Measurements from ENCODE around the gene HTR3A. TPM values are rescaled to one million over a fixed set of nuclear protein-coding genes. Genes with fewer than 3 reads are reported as not detected.
"Not testable (repeated sequence)": the region's sequence is repeated elsewhere in the genome, so short reads cannot be mapped to it uniquely, and the experiment has no call there.

The HTR3A gene
- total RNA-seq = not detected
- polyA plus RNA-seq = not detected

DNA sequence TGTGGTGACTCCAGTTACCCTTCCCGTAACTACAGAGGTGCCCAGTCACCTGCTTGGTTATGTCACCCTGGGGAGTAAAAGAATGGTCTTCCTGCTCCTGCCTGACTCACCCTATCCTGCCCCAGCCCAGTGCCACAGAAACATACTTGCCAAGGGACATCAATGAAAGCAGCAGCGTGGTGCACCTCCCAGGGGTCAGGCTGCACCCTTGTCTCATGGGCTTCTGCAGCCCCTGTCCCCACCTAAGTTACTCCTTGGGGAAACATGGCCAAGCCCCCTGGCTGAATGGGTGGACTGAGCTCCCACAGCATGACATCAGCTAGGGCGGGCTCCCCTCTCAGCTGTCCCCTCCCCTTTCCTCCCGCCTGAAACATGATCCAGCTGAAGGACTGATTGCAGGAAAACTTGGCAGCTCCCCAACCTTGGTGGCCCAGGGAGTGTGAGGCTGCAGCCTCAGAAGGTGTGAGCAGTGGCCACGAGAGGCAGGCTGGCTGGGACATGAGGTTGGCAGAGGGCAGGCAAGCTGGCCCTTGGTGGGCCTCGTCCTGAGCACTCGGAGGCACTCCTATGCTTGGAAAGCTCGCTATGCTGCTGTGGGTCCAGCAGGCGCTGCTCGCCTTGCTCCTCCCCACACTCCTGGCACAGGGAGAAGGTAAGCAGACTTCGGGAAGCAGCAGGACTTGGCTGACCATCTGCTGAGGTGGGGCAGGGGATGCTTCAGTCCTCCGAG, at the start of gene HTR3A:
Gene HTR3A, plus strand, starts transcription at position 368 of the 730 bp plus-strand sequence. Its CDS starts 218 bp downstream, at position 586.
- H3K4me1 Mint-ChIP-seq = no peaks in the 10 kb centered on the region
- CTCF ChIA-PET = interaction anchor here (1.0 to 1.9 kb wide), 3 partner anchors 9 to 287 kb away, joined by 4 to 5 read pairs (median 4); no protein-coding TSS in a partner anchor
- Histone ChIP-seq H3K4me1 (ENCODE audit: insufficient read depth, low read length) (no peaks in the 10 kb centered on the region), H3K36me3 (ENCODE audit: insufficient read depth, low read length) (no peaks in the 10 kb centered on the region), H3K9me3 (ENCODE audit: low read length) (no peaks in the 10 kb centered on the region), H3K4me3 (ENCODE audit: low read length) (no peak within 1 kb of the TSS), H3K27me3 (ENCODE audit: insufficient read depth, low read length, poor library complexity, severe bottlenecking) (no peaks in the 10 kb centered on the region), H3K27ac (ENCODE audit: low read depth, low read length) (no peak within 1 kb of the TSS)
- peak within 1 kb of the TSS in 1 of 8 donors; percentile 42 for H3K27ac Mint-ChIP-seq
- DNase-seq = no peak
- H3K4me3 Mint-ChIP-seq = no peak within 1 kb of the TSS
- H3K27me3 Mint-ChIP-seq = peaks cover 9 to 24% of the 10 kb centered on the region in 2 donors
- H3K9me3 Mint-ChIP-seq = no peaks in the 10 kb centered on the region
- POLR2A ChIA-PET = no interaction called here
- peaks cover 0 to 2% (median 0%) of the 10 kb centered on the region in 3 donors for H3K36me3 Mint-ChIP-seq

DNA sequence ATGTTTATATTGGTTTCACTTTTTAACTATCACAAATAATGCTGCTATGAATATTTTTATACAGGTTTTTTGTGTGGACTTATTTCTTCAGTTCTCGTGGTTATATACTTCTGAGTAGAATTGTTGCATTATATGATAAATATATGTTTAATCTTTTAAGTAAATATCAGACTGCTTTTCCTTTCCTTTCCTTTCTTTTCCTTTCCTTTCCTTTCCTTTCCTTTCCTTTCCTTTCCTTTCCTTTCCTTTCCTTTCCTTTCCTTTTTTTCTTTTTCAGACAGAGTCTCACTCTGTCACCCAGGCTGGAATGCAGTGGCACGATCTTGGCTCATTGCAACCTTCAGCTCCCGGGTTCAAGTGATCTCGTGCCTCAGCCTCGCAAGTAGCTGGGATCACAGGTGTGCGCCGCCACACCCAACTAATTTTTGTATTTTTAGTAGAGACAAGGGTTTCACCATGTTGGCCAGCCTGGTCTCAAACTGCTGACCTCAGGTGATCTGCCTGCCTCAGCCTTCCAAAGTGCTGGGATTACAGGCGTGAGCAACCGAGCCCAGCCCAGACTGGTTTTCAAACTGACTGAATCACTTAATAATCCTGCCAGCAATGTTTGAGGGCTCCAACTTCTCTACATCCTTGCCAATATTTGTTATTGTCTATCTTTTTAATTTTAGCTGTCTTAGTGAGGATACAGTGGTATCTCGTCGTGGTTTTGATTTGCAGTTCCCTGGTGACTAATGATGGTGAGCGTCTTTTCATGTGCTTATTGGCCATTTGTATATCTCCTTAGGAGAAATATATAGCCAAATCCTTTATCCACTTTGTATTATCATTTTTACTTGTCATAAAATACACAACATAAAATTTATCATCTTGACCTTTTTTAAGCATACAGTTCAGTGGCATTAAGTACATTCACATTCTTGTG, 48.4 kb upstream of the HTR3A start:
- Histone ChIP-seq H3K27ac (ENCODE audit: low read depth, low read length) (no peak overlapping the region), H3K4me3 (ENCODE audit: low read length) (no peak overlapping the region), H3K27me3 (ENCODE audit: insufficient read depth, low read length, poor library complexity, severe bottlenecking) (no peaks in the 10 kb centered on the region), H3K9me3 (ENCODE audit: low read length) (no peaks in the 10 kb centered on the region), H3K4me1 (ENCODE audit: insufficient read depth, low read length) (no peaks in the 10 kb centered on the region), H3K36me3 (ENCODE audit: insufficient read depth, low read length) (no peaks in the 10 kb centered on the region)
- no peaks in the 10 kb centered on the region for H3K9me3 Mint-ChIP-seq
- no peak overlapping the region for H3K27ac Mint-ChIP-seq
- CTCF ChIA-PET = no interaction called here
- H3K27me3 Mint-ChIP-seq = peaks cover 18 to 28% of the 10 kb centered on the region in 2 donors
- no peak overlapping the region for H3K4me3 Mint-ChIP-seq
- no peaks in the 10 kb centered on the region for H3K36me3 Mint-ChIP-seq
- DNase-seq = no peak
- POLR2A ChIA-PET = no interaction called here
- H3K4me1 Mint-ChIP-seq = no peaks in the 10 kb centered on the region

DNA sequence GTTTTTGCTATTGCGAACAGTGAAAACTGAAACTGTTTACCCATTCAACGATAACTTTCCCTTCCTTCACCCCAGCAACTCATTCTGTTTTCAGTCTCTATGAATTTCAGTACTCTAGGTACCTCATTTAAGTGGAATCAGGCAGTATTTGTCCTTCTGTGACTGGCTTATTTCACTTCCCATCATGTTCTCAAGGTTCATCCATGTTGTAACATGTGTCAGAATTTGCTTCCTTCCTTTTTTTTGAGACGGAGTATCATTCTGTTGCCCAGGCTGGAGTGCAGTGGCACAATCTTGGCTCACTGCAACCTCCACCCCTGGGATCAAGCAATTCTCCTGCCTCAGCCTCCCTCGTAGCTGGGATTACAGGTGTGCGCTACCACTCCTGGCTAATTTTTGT, 46.6 kb upstream of the HTR3A start:
- Histone ChIP-seq H3K27me3 (ENCODE audit: insufficient read depth, low read length, poor library complexity, severe bottlenecking) (no peaks in the 10 kb centered on the region), H3K9me3 (ENCODE audit: low read length) (no peaks in the 10 kb centered on the region), H3K36me3 (ENCODE audit: insufficient read depth, low read length) (no peaks in the 10 kb centered on the region), H3K4me1 (ENCODE audit: insufficient read depth, low read length) (no peaks in the 10 kb centered on the region), H3K4me3 (ENCODE audit: low read length) (no peak overlapping the region), H3K27ac (ENCODE audit: low read depth, low read length) (no peak overlapping the region)
- no peaks in the 10 kb centered on the region for H3K9me3 Mint-ChIP-seq
- H3K27me3 Mint-ChIP-seq = peaks cover 20 to 32% of the 10 kb centered on the region in 2 donors
- H3K4me1 Mint-ChIP-seq = no peaks in the 10 kb centered on the region
- H3K36me3 Mint-ChIP-seq = no peaks in the 10 kb centered on the region
- no peak overlapping the region for H3K27ac Mint-ChIP-seq
- ChIA-PET CTCF (no interaction called here), POLR2A (no interaction called here)
- no peak overlapping the region for H3K4me3 Mint-ChIP-seq
- DNase-seq = no peak

DNA sequence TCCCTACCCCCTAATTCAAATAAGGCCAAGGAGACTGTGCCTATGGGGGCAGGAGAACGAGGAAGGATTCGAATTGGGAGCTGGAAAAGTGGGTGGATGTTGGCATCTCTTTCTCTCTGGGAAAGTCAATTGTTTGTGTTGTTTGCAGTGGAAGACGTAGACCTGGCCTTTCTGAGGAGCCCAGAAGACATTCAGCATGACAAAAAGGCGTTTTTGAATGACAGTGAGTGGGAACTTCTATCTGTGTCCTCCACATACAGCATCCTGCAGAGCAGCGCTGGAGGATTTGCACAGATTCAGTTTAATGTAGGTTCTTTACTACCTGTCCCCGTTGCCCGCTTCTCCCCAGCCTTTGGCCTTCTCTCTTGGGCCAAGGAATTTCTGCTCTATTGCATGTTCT, 42.1 kb upstream of the HTR3A start:
- H3K36me3 ChIP-seq (ENCODE audit: insufficient read depth, low read length) = no peaks in the 10 kb centered on the region
- Mint-ChIP-seq H3K27me3 (peaks cover 23 to 47% of the 10 kb centered on the region in 2 donors), H3K9me3 (no peaks in the 10 kb centered on the region), H3K27ac (no peak overlapping the region), H3K36me3 (no peaks in the 10 kb centered on the region), H3K4me1 (peaks cover 5 to 9% (median 9%) of the 10 kb centered on the region in 3 donors), H3K4me3 (no peak overlapping the region)
- H3K27ac ChIP-seq (ENCODE audit: low read depth, low read length) = no peak overlapping the region
- no peaks in the 10 kb centered on the region for H3K27me3 ChIP-seq (ENCODE audit: insufficient read depth, low read length, poor library complexity, severe bottlenecking)
- H3K4me1 ChIP-seq (ENCODE audit: insufficient read depth, low read length) = no peaks in the 10 kb centered on the region
- H3K4me3 ChIP-seq (ENCODE audit: low read length) = no peak overlapping the region
- ChIA-PET CTCF (no interaction called here), POLR2A (no interaction called here)
- no peaks in the 10 kb centered on the region for H3K9me3 ChIP-seq (ENCODE audit: low read length)
- DNase-seq = no peak

DNA sequence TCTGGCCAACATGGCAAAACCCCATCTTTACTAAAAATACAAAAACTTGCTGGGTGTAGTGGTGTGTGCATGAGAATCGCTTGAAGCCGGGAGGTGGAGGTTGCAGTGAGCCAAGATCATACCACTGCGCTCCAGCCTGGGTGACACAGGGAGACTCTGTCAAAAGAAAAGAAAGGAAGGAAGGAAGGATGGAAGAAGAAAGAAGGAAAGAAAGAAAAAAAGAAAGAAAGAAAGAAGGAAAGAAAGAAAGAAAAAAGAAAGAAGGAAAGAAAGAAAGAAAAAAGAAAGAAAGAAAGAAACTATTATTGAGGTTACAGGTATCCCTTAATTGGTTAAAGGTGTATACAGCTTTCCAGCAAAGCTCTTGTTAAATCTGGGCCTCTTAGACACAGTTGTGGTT, 40.7 kb upstream of the HTR3A start:
- H3K36me3 Mint-ChIP-seq; H3K36me3 ChIP-seq (ENCODE audit: insufficient read depth, low read length); H3K27ac Mint-ChIP-seq; CTCF ChIA-PET; H3K9me3 ChIP-seq (ENCODE audit: low read length); H3K4me1 Mint-ChIP-seq; DNase-seq; H3K9me3 Mint-ChIP-seq; H3K27ac ChIP-seq (ENCODE audit: low read depth, low read length); H3K4me3 ChIP-seq (ENCODE audit: low read length); H3K4me3 Mint-ChIP-seq; H3K4me1 ChIP-seq (ENCODE audit: insufficient read depth, low read length); POLR2A ChIA-PET; H3K27me3 ChIP-seq (ENCODE audit: insufficient read depth, low read length, poor library complexity, severe bottlenecking): not testable (repeated sequence)
- peaks cover 18 to 41% of the 10 kb centered on the region in 2 donors for H3K27me3 Mint-ChIP-seq

DNA sequence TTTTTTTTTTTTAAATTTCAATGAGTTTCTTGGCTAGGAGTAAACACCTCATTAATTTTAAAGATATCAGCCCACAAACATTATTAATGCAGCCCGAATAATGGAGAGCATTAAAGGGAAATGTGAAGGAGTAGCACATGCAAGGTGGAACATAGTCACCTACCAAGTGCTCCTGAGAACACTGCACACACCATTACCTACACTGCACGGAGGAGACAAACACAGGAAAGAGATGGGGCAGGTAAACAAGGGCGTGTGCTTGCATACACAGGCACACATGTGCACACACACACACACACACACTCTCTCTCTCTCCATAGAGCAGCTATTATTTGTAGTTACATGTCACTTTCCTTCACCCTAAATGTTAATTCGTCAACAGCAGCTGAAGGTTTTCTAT, 40.1 kb upstream of the HTR3A start:
- CTCF ChIA-PET = no interaction called here
- Mint-ChIP-seq H3K9me3 (no peaks in the 10 kb centered on the region), H3K4me3 (no peak overlapping the region), H3K4me1 (peaks cover 5 to 9% (median 9%) of the 10 kb centered on the region in 3 donors), H3K27me3 (peaks cover 16 to 41% of the 10 kb centered on the region in 2 donors), H3K36me3 (peaks cover 0 to 2% (median 0%) of the 10 kb centered on the region in 3 donors), H3K27ac (peak overlapping the region in 1 of 8 donors; percentile 14)
- H3K4me3 ChIP-seq (ENCODE audit: low read length) = no peak overlapping the region
- H3K27me3 ChIP-seq (ENCODE audit: insufficient read depth, low read length, poor library complexity, severe bottlenecking) = no peaks in the 10 kb centered on the region
- DNase-seq = no peak
- H3K9me3 ChIP-seq (ENCODE audit: low read length) = no peaks in the 10 kb centered on the region
- H3K36me3 ChIP-seq (ENCODE audit: insufficient read depth, low read length) = no peaks in the 10 kb centered on the region
- POLR2A ChIA-PET = no interaction called here
- no peak overlapping the region for H3K27ac ChIP-seq (ENCODE audit: low read depth, low read length)
- H3K4me1 ChIP-seq (ENCODE audit: insufficient read depth, low read length) = no peaks in the 10 kb centered on the region

DNA sequence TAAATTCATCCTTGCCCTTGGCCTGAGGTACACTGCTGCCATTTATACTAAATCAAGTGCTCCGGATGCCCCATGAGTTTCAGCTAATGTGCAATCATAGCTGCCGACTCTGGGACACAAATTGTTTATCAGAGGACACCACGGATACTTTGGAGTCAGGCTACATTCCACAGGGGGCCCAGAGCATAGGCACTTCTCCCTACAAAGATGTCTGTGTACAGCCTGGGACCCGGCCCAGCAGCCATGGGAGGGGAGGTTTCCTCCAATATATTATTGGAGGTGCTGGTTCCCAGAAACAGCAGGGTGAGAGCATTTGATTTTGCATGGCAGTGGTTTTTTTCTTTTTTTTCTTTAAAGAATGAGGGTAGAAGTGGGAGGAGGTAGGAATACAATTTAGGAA, 39.0 kb upstream of the HTR3A start:
- no peaks in the 10 kb centered on the region for H3K4me1 ChIP-seq (ENCODE audit: insufficient read depth, low read length)
- H3K9me3 ChIP-seq (ENCODE audit: low read length) = no peaks in the 10 kb centered on the region
- Mint-ChIP-seq H3K27me3 (peaks cover 9 to 38% of the 10 kb centered on the region in 2 donors), H3K4me1 (peaks cover 5 to 9% (median 9%) of the 10 kb centered on the region in 3 donors), H3K27ac (no peak overlapping the region), H3K9me3 (no peaks in the 10 kb centered on the region), H3K4me3 (no peak overlapping the region), H3K36me3 (peaks cover 0 to 2% (median 0%) of the 10 kb centered on the region in 3 donors)
- no peak overlapping the region for H3K4me3 ChIP-seq (ENCODE audit: low read length)
- POLR2A ChIA-PET = no interaction called here
- DNase-seq = no peak
- CTCF ChIA-PET = no interaction called here
- no peaks in the 10 kb centered on the region for H3K36me3 ChIP-seq (ENCODE audit: insufficient read depth, low read length)
- H3K27me3 ChIP-seq (ENCODE audit: insufficient read depth, low read length, poor library complexity, severe bottlenecking) = no peaks in the 10 kb centered on the region
- H3K27ac ChIP-seq (ENCODE audit: low read depth, low read length) = no peak overlapping the region

DNA sequence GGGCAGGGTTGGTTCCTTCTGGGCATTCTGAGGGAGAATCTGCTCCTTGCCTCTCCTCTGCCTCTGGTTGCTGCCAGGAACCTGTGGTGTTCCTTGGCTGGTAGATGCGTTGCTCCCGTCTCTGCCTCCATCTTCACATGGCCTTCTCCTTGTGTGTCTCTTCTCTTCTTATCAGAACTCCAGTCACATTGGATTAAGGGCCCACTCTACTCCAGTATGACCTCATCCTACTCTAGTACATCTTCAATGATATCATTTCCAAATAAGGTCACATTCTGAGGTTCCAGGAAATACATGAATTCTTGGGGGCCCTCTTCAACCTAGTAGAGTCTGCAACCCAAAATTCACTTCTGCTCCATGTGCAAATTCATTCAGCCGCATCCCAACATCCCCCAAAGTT, 37.0 kb upstream of the HTR3A start:
- H3K36me3 Mint-ChIP-seq = peaks cover 0 to 2% (median 0%) of the 10 kb centered on the region in 3 donors
- Histone ChIP-seq H3K36me3 (ENCODE audit: insufficient read depth, low read length) (no peaks in the 10 kb centered on the region), H3K4me1 (ENCODE audit: insufficient read depth, low read length) (no peaks in the 10 kb centered on the region), H3K27ac (ENCODE audit: low read depth, low read length) (no peak overlapping the region), H3K4me3 (ENCODE audit: low read length) (no peak overlapping the region), H3K9me3 (ENCODE audit: low read length) (no peaks in the 10 kb centered on the region), H3K27me3 (ENCODE audit: insufficient read depth, low read length, poor library complexity, severe bottlenecking) (no peaks in the 10 kb centered on the region)
- no peak overlapping the region for H3K4me3 Mint-ChIP-seq
- DNase-seq = no peak
- H3K27ac Mint-ChIP-seq = no peak overlapping the region
- no peaks in the 10 kb centered on the region for H3K9me3 Mint-ChIP-seq
- POLR2A ChIA-PET = no interaction called here
- CTCF ChIA-PET = no interaction called here
- H3K4me1 Mint-ChIP-seq = peaks cover 5 to 9% (median 9%) of the 10 kb centered on the region in 3 donors
- peaks cover 9 to 23% of the 10 kb centered on the region in 2 donors for H3K27me3 Mint-ChIP-seq
